B cell (primary cell): Measurements from ENCODE around the gene NAGLU. TPM values are rescaled to one million over a fixed set of nuclear protein-coding genes. Genes with fewer than 3 reads are reported as not detected.
A peak's percentile ranks its signal among the peaks of the same experiment; 100 is the strongest.
"Not testable (repeated sequence)": the region's sequence is repeated elsewhere in the genome, so short reads cannot be mapped to it uniquely, and the experiment has no call there.

Experiments used
- ATAC-seq: fragments of 200-7000 bp; cut with Tn5 transposase; one replicate; pipeline ENCODE4 v1.10.0; 2021; ENCODE audit warnings: low read depth, mild to moderate bottlenecking, moderate number of reproducible peaks, moderate library complexity
- CTCF ChIA-PET: fragments of 350-600 bp; sonication (Branson Sonifier 250); formaldehyde crosslinking; loops from one replicate; lab custom pipeline; 2021; ENCODE audit warnings: antibody characterized with exemption, inconsistent platforms; lab: Charles Lee
- POLR2A ChIA-PET: fragments of 350-600 bp; sonication (Branson Sonifier 250); formaldehyde crosslinking; loops from one replicate; lab custom pipeline; 2021; ENCODE audit warnings: antibody characterized with exemption; lab: Charles Lee
- DNase-seq: peaks from one replicate; pipeline ENCODE4 v3.0.0; 2013
- H2AFZ ChIP-seq: 2 replicates; pipeline ENCODE4 v1.6.1; 2012; ENCODE audit warnings: mild to moderate bottlenecking, low read depth, low read length; ENCODE audit not compliant: insufficient read depth, poor library complexity, severe bottlenecking
- H3K27ac ChIP-seq, 2 donors: 1 replicate in 1 of 2; 2 replicates in 1 of 2; pipeline ENCODE4 v1.5.1; 2012 to 2013; ENCODE audit warnings: low read length in 2 of 2, mild to moderate bottlenecking in 2 of 2, moderate library complexity in 1 of 2
- H3K27me3 ChIP-seq, 4 experiments: fragments of 200-600 bp in 1 of 4; sonication (generic) in 1 of 4; replicated peaks in 1 of 4; 1 replicate in 2 of 4; 2 replicates in 2 of 4; pipeline versions ENCODE4 v1.6.1 to v1.7.0; 2013 to 2016; ENCODE audit warnings: low read length in 3 of 4, mild to moderate bottlenecking in 2 of 4, mixed read lengths in 1 of 4, moderate library complexity in 1 of 4; ENCODE audit not compliant: insufficient read depth in 4 of 4, control insufficient read depth in 3 of 4; ENCODE audit errors: control extremely low read depth in 1 of 4
- H3K36me3 ChIP-seq, 2 experiments: replicated peaks in 1 of 2; 1 replicate in 1 of 2; 2 replicates in 1 of 2; pipeline versions ENCODE4 v1.6.1 to v1.7.1; 2013; ENCODE audit warnings: low read length in 1 of 2; ENCODE audit not compliant: insufficient read depth in 2 of 2, control insufficient read depth in 1 of 2; ENCODE audit errors: control extremely low read depth in 1 of 2, extremely low read depth in 1 of 2
- H3K4me1 ChIP-seq, 2 donors: fragments of 200-600 bp in 1 of 2; sonication (generic) in 1 of 2; 1 replicate in 1 of 2; 2 replicates in 1 of 2; pipeline versions ENCODE4 v1.5.1 to v1.6.1; 2013 to 2017; ENCODE audit warnings: low read length in 2 of 2; ENCODE audit not compliant: control insufficient read depth in 2 of 2, insufficient read depth in 2 of 2
- H3K4me2 ChIP-seq: replicated peaks from 2 replicates; pipeline ENCODE3; 2012; ENCODE audit warnings: mild to moderate bottlenecking, low read depth, low read length; ENCODE audit not compliant: poor library complexity, severe bottlenecking
- H3K4me3 ChIP-seq, 5 experiments: fragments of 200-600 bp in 1 of 5; sonication (generic) in 1 of 5; 1 replicate in 3 of 5; 2 replicates in 2 of 5; pipeline versions ENCODE4 v1.5.1 to v1.7.0; 2011 to 2016; ENCODE audit warnings: low read length in 4 of 5, mild to moderate bottlenecking in 4 of 5, low read depth in 2 of 5, control low read depth in 1 of 5, moderate library complexity in 1 of 5; ENCODE audit not compliant: insufficient read depth in 1 of 5; ENCODE audit errors: control extremely low read depth in 1 of 5, extremely low read depth in 1 of 5
- H3K79me2 ChIP-seq: fragments of 200-600 bp; sonication (generic); one replicate; pipeline ENCODE4 v1.6.0; 2016; ENCODE audit warnings: low read length; ENCODE audit not compliant: control insufficient read depth, insufficient read depth
- H3K9ac ChIP-seq: fragments of 200-600 bp; sonication (generic); 2 replicates; pipeline ENCODE4 v1.6.1; 2017; ENCODE audit warnings: mild to moderate bottlenecking, low read length, moderate library complexity
- H3K9me3 ChIP-seq, 3 donors: one replicate each; pipeline versions ENCODE4 v1.6.1 to v1.7.1; 2013; ENCODE audit warnings: low read length in 2 of 3; ENCODE audit not compliant: control insufficient read depth in 2 of 3, insufficient read depth in 1 of 3; ENCODE audit errors: control extremely low read depth in 1 of 3
- H4K20me1 ChIP-seq: 2 replicates; pipeline ENCODE4 v1.6.0; 2012; ENCODE audit warnings: mild to moderate bottlenecking, low read length; ENCODE audit not compliant: insufficient read depth, control insufficient read depth, poor library complexity, severe bottlenecking
- H3K27ac Mint-ChIP-seq: one replicate; pipeline ENCODE4 v1.8.0; 2021; ENCODE audit warnings: mixed read lengths
- H3K27me3 Mint-ChIP-seq: one replicate; pipeline ENCODE4 v1.8.0; 2021; ENCODE audit warnings: mixed read lengths
- H3K4me1 Mint-ChIP-seq: one replicate; pipeline ENCODE4 v1.8.0; 2021; ENCODE audit warnings: mixed read lengths
- H3K4me3 Mint-ChIP-seq: one replicate; pipeline ENCODE4 v1.8.0; 2021; ENCODE audit warnings: mixed read lengths
- H3K9me3 Mint-ChIP-seq: one replicate; pipeline ENCODE4 v1.8.0; 2022; ENCODE audit warnings: mixed read lengths; ENCODE audit not compliant: insufficient read depth
- EZH2 ChIP-seq: IDR thresholded peaks from 2 replicates; pipeline ENCODE4 v1.6.1; 2012; ENCODE audit warnings: borderline replicate concordance, low read depth, mild to moderate bottlenecking, moderate library complexity, low read length; ENCODE audit not compliant: insufficient read depth, poor library complexity, severe bottlenecking
- WGBS: methylation state at CpG from one replicate; pipeline ENCODE4 v1.1.5; 2013; ENCODE audit warnings: missing lambda C conversion rate; ENCODE audit not compliant: insufficient coverage; 5-methylcytosine and 5-hydroxymethylcytosine counted together
- intact Hi-C: fragments of 100-400 bp; cut with micrococcal nuclease; formaldehyde crosslinking; loops from one replicate; pipeline ENCODE4 v1.10.0; 2022
- polyA plus RNA-seq: library from polyadenylated mRNA; depleted of rRNA; stranded (reverse); fragments of >200 nt; gene quantifications from 2 replicates; pipeline ENCODE4 v1.2.3, GENCODE V29; 2012
- total RNA-seq, 2 donors: library from RNA; stranded (reverse); fragments of 120-200 nt in 1 of 2; gene quantifications; 1 replicate in 1 of 2; 2 replicates in 1 of 2; pipeline versions ENCODE4 v1.2.3 to v1.2.4, GENCODE V29; 2013 to 2022

Gene NAGLU
- total and polyA plus RNA-seq, 2 donors (not counting 1 experiment from before 2014, with no cell fraction given) = 44.8 to 52.4 TPM

- POLR2A ChIA-PET = interaction anchor here (0.6 to 2.1 kb wide), 7 partner anchors 13 to 275 kb away, joined by 3 to 12 read pairs (median 6); partner anchors contain the start of genes BECN1, MLX, NAGLU and PSMC3IP
- peak overlapping the region; percentile 74 for H3K4me3 Mint-ChIP-seq
These were observed 13.1 kb downstream of the NAGLU start for GRCh38 chr17:42548993-42549755.

GRCh38 chr17:42552736-42553135 lies 16.7 kb downstream of the NAGLU start, which contains the start of gene HSD17B1:
TSS of gene HSD17B1 (plus strand) at chr17:42552923. CDS start at chr17:42552934, 11 bp downstream.
- H3K27me3 ChIP-seq, H3K9me3 ChIP-seq, H3K27me3 Mint-ChIP-seq, H2AFZ ChIP-seq, H3K36me3 ChIP-seq, ATAC-seq, CTCF ChIA-PET, H3K9me3 Mint-ChIP-seq, H4K20me1 ChIP-seq, POLR2A ChIA-PET, DNase-seq: not testable (repeated sequence)
- peaks cover 17% of the 10 kb centered on the region for H3K79me2 ChIP-seq
- peak within 1 kb of the TSS; percentile 98 for H3K27ac Mint-ChIP-seq
- H3K9ac ChIP-seq = peak within 1 kb of the TSS; percentile 88
- WGBS = 100% methylated on average over 5 of the region's 15 CpGs
- H3K27ac ChIP-seq = peak within 1 kb of the TSS in 1 of 2 donors; percentile 96
- H3K4me1 Mint-ChIP-seq = peaks cover 32% of the 10 kb centered on the region
- H3K4me3 ChIP-seq = peak within 1 kb of the TSS in 2 of 5 experiments; percentile 89 to 99
- peak within 1 kb of the TSS; percentile 97 for H3K4me2 ChIP-seq
- H3K4me1 ChIP-seq = peaks cover 25 to 42% of the 10 kb centered on the region in 2 donors
- intact Hi-C loops = loop anchor here (5.0 kb wide), 1 partner anchor 270 kb away; the partner anchor contains the start of gene BECN1
- peak within 1 kb of the TSS; percentile 96 for H3K4me3 Mint-ChIP-seq

More at GRCh38 chr17:42548993-42549755, 13.1 kb downstream of the NAGLU start:
- Histone ChIP-seq H3K79me2 (peaks cover 8% of the 10 kb centered on the region), H3K4me3 (peak overlapping the region; percentile 15 to 66 (median 48)), H3K9me3 (no peaks in the 10 kb centered on the region), H3K27ac (no peak overlapping the region), H3K9ac (peak overlapping the region; percentile 62), H4K20me1 (peaks cover 15% of the 10 kb centered on the region), H3K4me1 (peaks cover 18 to 27% of the 10 kb centered on the region in 2 donors), H3K4me2 (peak overlapping the region; percentile 80), H3K27me3 (no peaks in the 10 kb centered on the region), H2AFZ (no peak overlapping the region), H3K36me3 (peaks cover 0 to 2% of the 10 kb centered on the region in 2 experiments)
- CTCF ChIA-PET = interaction anchor here (0.5 to 3.0 kb wide), 13 partner anchors 10 to 580 kb away, joined by 3 to 39 read pairs (median 5); partner anchors contain the start of genes MLX, NAGLU, PSMC3IP and STAT3
- no peak for TF ChIP-seq EZH2
- DNase-seq (no peak), ATAC-seq (no peak)
- Mint-ChIP-seq H3K4me1 (peaks cover 23% of the 10 kb centered on the region), H3K27me3 (no peaks in the 10 kb centered on the region), H3K27ac (peak overlapping the region; percentile 50), H3K9me3 (no peaks in the 10 kb centered on the region)
- 92% methylated on average over 6 of the region's 14 CpGs for WGBS
- intact Hi-C loops = loop anchor here (1.0 kb wide), 5 partner anchors 13 to 29 kb away; partner anchors contain the start of genes COASY, MLX and NAGLU
